OCI-LY3 (cell line): Measurements from ENCODE around the gene CCDC137.

Experiments
- H2AFZ ChIP-seq: fragments of 200-600, 300-600 bp; shearing (Covaris generic); 2 replicates; pipeline ENCODE4 v1.6.0; 2014; ENCODE audit warnings: antibody characterized with exemption, low read depth, low read length
- H3K27ac ChIP-seq: fragments of 200-600, 300-600 bp; sonication (generic); 2 replicates; pipeline ENCODE4 v1.5.1; 2014; ENCODE audit warnings: mild to moderate bottlenecking, low read length, moderate library complexity, mixed read lengths
- H3K27me3 ChIP-seq: fragments of 200-600, 300-600 bp; sonication (generic); 2 replicates; pipeline ENCODE4 v1.6.1; 2014; ENCODE audit warnings: low read depth, low read length, mixed read lengths
- H3K36me3 ChIP-seq: fragments of 200-600, 300-600 bp; sonication (generic); replicated peaks from 2 replicates; pipeline ENCODE3; 2014; ENCODE audit warnings: low read depth, low read length, mixed read lengths
- H3K4me1 ChIP-seq: fragments of 300-600, 200-600 bp; sonication (generic); 2 replicates; pipeline ENCODE4 v1.6.1; 2014; ENCODE audit warnings: low read length, mixed read lengths
- H3K4me2 ChIP-seq: fragments of 200-600, 300-600 bp; sonication (generic); 2 replicates; pipeline ENCODE4 v1.6.1; 2014; ENCODE audit warnings: low read length, mixed read lengths
- H3K4me3 ChIP-seq: fragments of 300-600, 200-600 bp; sonication (generic); 2 replicates; pipeline ENCODE4 v1.5.1; 2014; ENCODE audit warnings: antibody characterized with exemption, mild to moderate bottlenecking, low read length, moderate library complexity
- H3K79me2 ChIP-seq: fragments of 300-600, 200-600 bp; shearing (Covaris generic); 2 replicates; pipeline ENCODE4 v1.6.1; 2014; ENCODE audit warnings: mild to moderate bottlenecking, low read length, mixed read lengths
- H3K9ac ChIP-seq: fragments of 300-600, 200-600 bp; shearing (Covaris generic); 2 replicates; pipeline ENCODE4 v1.6.0; 2014; ENCODE audit warnings: mild to moderate bottlenecking, low read length, moderate library complexity
- H3K9me3 ChIP-seq: fragments of 200-600, 300-600 bp; shearing (Covaris generic); 2 replicates; pipeline ENCODE4 v1.6.1; 2014; ENCODE audit warnings: low read length, mixed read lengths; ENCODE audit not compliant: insufficient read depth
- H4K20me1 ChIP-seq: fragments of 200-600, 300-600 bp; sonication (generic); 2 replicates; pipeline ENCODE4 v1.6.1; 2016; ENCODE audit warnings: low read length, mixed read lengths; ENCODE audit not compliant: insufficient read depth
- CTCF ChIP-seq: fragments of 200-600, 300-600 bp; sonication (generic); IDR thresholded peaks from 2 replicates; pipeline ENCODE4 v1.5.1; 2014; ENCODE audit warnings: antibody characterized with exemption, low read length, low read depth
- EZH2phosphoT487 ChIP-seq: fragments of 200-600 bp; shearing (Covaris generic); IDR thresholded peaks from 2 replicates; pipeline ENCODE4 v1.6.1; 2018; ENCODE audit warnings: antibody characterized with exemption, mixed run types, low read depth

CCDC137 gene

DNA sequence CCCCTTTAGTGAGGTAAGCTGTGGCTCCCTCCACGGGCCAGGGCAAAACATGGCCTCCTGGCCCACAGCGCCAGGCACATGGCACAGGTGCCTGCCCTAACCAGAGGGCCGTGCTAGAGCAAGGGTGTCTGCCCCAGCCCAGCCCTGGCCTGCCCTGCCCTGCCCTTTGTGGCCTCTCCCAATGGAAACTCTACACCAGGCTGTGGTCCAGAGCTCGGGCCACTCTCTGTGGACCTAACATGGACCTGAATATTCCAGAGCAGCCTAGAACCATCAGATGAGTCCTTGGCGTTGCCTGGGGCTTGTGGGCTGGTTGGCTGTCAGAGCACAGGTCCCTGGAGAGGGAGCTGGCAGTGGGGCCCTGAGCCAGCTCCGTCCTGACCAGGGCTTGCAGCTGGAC is 28.7 kb downstream of the CCDC137 start:
- Histone ChIP-seq H4K20me1 (no peaks in the 10 kb centered on the region), H3K27ac (no peak overlapping the region), H3K9ac (no peak overlapping the region), H3K4me1 (no peaks in the 10 kb centered on the region), H3K36me3 (peaks cover 35% of the 10 kb centered on the region), H2AFZ (no peak overlapping the region), H3K9me3 (no peaks in the 10 kb centered on the region), H3K79me2 (peaks cover 15% of the 10 kb centered on the region), H3K4me3 (no peak overlapping the region), H3K4me2 (no peak overlapping the region), H3K27me3 (no peaks in the 10 kb centered on the region)
- TF ChIP-seq EZH2phosphoT487 (no peak), CTCF (no peak)

GRCh38 chr17:81695801-81696200 is 29.3 kb downstream of the CCDC137 start:
- no peak overlapping the region for H3K9ac ChIP-seq
- TF ChIP-seq EZH2phosphoT487 (no peak), CTCF (no peak)
- no peaks in the 10 kb centered on the region for H4K20me1 ChIP-seq
- no peak overlapping the region for H3K4me2 ChIP-seq
- peaks cover 21% of the 10 kb centered on the region for H3K79me2 ChIP-seq
- H3K4me3 ChIP-seq, result no peak overlapping the region
- no peak overlapping the region for H3K27ac ChIP-seq
- no peaks in the 10 kb centered on the region for H3K27me3 ChIP-seq
- H2AFZ ChIP-seq, result no peak overlapping the region
- H3K36me3 ChIP-seq, result peaks cover 36% of the 10 kb centered on the region
- no peaks in the 10 kb centered on the region; the same call in 1 of the 2 replicates for H3K4me1 ChIP-seq
- no peaks in the 10 kb centered on the region for H3K9me3 ChIP-seq

DNA sequence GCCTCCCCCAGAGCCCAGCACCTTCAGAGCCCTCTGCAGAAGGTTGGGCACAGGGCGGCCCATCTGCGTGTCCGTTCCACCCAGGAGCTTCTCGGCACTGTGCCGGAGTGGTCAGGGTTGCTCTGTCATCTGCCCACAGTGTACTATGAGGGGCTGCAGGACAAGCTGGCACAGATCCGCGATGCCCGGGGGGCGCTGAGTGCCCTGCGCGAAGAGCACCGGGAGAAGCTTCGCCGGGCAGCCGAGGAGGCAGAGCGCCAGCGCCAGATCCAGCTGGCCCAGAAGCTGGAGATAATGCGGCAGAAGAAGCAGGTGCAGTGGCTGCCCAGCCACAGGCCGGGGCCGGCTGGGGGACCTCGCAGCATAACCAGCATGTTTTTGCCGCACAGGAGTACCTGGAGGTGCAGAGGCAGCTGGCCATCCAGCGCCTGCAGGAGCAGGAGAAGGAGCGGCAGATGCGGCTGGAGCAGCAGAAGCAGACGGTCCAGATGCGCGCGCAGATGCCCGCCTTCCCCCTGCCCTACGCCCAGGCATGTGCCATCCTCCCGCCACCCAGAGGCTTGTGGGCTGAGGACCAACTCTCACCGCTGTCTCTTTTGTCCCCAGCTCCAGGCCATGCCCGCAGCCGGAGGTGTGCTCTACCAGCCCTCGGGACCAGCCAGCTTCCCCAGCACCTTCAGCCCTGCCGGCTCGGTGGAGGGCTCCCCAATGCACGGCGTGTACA is 29.8 kb downstream of the CCDC137 start:
- Histone ChIP-seq H3K4me1 (peaks cover 6% of the 10 kb centered on the region), H3K4me3 (no peak overlapping the region), H3K27me3 (no peaks in the 10 kb centered on the region), H3K27ac (no peak overlapping the region), H3K4me2 (no peak overlapping the region), H2AFZ (no peak overlapping the region), H4K20me1 (no peaks in the 10 kb centered on the region), H3K36me3 (peaks cover 39% of the 10 kb centered on the region), H3K79me2 (peaks cover 27% of the 10 kb centered on the region), H3K9me3 (no peaks in the 10 kb centered on the region), H3K9ac (no peak overlapping the region)
- TF ChIP-seq CTCF (no peak), EZH2phosphoT487 (no peak)

DNA sequence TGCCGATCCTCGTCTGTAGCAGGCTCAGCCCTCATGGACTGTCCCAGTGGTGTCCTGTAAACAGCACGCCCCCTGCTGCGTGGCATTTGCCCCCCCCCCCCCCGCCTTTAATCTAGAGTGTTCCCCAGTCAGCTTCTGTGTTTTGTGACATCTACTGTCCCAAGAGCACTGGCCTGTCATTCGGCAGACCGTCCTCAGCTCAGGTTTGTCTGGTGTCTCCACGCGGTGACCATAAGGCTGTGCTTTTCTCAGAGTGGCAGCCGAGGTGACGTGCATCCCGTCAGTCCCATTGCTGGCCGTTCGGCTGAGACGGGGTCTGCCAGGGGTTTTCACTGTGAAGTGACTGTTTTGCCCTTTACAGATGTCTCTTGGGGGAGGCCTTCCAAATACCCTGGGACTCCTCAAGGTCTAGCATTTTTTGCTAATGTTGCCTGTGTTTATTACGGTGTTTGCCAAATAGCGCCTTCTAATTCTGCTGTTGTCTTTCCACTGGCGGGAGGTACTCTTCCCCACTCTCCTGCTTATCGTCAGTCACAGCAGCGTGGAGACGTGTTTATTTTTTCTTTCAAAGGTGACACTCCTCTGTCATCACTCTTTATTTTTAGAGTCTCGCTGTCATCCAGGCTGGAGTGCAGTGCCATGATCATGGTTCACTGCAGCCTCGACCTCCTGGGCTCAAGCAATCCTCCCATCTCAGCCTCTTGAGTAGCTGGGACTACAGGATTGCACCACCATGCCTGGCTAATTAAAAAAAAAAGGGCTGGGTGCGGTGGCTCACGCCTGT is 30.9 kb downstream of the CCDC137 start:
- Histone ChIP-seq H3K4me1 (peaks cover 12% of the 10 kb centered on the region), H4K20me1 (peaks cover 6% of the 10 kb centered on the region), H3K27me3 (no peaks in the 10 kb centered on the region), H3K36me3 (peaks cover 41% of the 10 kb centered on the region), H3K9ac (no peak overlapping the region), H3K79me2 (peaks cover 38% of the 10 kb centered on the region), H3K27ac (no peak overlapping the region), H2AFZ (no peak overlapping the region), H3K4me2 (no peak overlapping the region), H3K4me3 (no peak overlapping the region), H3K9me3 (no peaks in the 10 kb centered on the region)
- TF ChIP-seq EZH2phosphoT487 (no peak), CTCF (no peak)
